ENCODE measurements around the gene CRP.

The CRP gene

DNA sequence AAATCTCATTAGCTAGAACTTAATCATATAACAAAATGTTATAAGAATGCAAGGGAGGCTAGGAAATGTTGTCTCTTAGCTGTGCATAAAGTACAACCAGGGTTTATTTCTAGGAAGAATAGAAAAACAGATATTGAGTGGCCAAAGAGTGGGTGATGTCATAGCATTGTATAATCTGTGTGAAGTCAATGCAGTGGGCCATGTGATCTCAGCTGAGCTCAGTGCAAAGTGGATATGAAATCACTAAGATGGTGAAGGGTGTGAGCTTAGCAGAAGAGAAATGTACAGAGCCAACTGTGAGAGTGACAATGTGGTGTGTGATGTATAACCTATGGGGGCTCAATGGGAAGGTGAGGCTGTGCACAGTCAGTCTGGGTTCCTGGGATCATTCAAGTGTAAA is 36.6 kb upstream of the CRP start:
- TF ChIP-seq, protein P1, sequence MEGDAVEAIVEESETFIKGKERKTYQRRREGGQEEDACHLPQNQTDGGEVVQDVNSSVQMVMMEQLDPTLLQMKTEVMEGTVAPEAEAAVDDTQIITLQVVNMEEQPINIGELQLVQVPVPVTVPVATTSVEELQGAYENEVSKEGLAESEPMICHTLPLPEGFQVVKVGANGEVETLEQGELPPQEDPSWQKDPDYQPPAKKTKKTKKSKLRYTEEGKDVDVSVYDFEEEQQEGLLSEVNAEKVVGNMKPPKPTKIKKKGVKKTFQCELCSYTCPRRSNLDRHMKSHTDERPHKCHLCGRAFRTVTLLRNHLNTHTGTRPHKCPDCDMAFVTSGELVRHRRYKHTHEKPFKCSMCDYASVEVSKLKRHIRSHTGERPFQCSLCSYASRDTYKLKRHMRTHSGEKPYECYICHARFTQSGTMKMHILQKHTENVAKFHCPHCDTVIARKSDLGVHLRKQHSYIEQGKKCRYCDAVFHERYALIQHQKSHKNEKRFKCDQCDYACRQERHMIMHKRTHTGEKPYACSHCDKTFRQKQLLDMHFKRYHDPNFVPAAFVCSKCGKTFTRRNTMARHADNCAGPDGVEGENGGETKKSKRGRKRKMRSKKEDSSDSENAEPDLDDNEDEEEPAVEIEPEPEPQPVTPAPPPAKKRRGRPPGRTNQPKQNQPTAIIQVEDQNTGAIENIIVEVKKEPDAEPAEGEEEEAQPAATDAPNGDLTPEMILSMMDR (conservative IDR thresholded peaks at IDR 0.05; ENCODE audit: low read length): no peak
- TF ChIP-seq EZH2phosphoT487 (IDR thresholded peaks at IDR 0.05; ENCODE audit: borderline replicate concordance): no peak
- no peaks in the 10 kb centered on the region for H3K27me3 ChIP-seq (ENCODE audit: insufficient read depth, low read length, poor library complexity, severe bottlenecking)
- H3K79me2 ChIP-seq (ENCODE audit: insufficient read depth, low read length): no peaks in the 10 kb centered on the region
- H3K9me3 ChIP-seq (ENCODE audit: insufficient read depth, low read depth, low read length): no peaks in the 10 kb centered on the region
- no peak overlapping the region for H2AFZ ChIP-seq (ENCODE audit: low read length)
- H4K20me1 ChIP-seq (ENCODE audit: insufficient read depth, low read length, poor library complexity, severe bottlenecking): no peaks in the 10 kb centered on the region
- H3K9ac ChIP-seq (ENCODE audit: low read depth, low read length, poor library complexity, severe bottlenecking): no peak overlapping the region
- H3K4me2 ChIP-seq (ENCODE audit: low read depth, low read length, poor library complexity, severe bottlenecking): no peak overlapping the region
- H3K9me2 ChIP-seq (replicated peaks; ENCODE audit: low read depth, low read length): no peaks in the 10 kb centered on the region
- no peak overlapping the region for H3K4me3 ChIP-seq (ENCODE audit: low read length, poor library complexity, severe bottlenecking)
- H3K4me1 ChIP-seq (ENCODE audit: insufficient read depth, low read length, poor library complexity, severe bottlenecking): peaks cover 51% of the 10 kb centered on the region
- H3F3A ChIP-seq (ENCODE audit: low read depth): peaks cover 10% of the 10 kb centered on the region
- no peaks in the 10 kb centered on the region for H3K36me3 ChIP-seq (ENCODE audit: insufficient read depth, low read length)

DNA sequence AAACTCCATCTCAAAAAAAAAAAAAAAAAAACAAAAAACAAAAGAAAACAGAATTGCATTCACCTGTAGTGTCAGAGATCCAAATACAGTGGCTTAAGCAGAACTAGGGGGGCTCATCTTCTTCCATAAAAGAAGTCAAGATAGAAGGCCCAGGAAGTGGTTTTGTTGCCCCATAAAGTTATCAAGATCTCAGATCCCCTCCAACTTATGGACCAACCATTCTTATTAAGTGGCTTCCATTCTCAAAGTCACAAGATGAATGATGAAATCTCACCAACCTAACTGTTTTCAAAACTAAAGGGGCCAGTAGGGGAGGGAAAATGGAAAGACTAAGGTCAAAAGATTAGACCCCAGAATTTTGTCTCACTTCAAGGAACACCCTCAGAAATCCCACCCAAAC is 36.2 kb upstream of the CRP start:
- H3K36me3 ChIP-seq (ENCODE audit: insufficient read depth, low read length): no peaks in the 10 kb centered on the region
- no peak overlapping the region for H3K9ac ChIP-seq (ENCODE audit: low read depth, low read length, poor library complexity, severe bottlenecking)
- TF ChIP-seq, protein P1 (conservative IDR thresholded peaks at IDR 0.05; ENCODE audit: low read length): no peak
- TF ChIP-seq EZH2phosphoT487 (IDR thresholded peaks at IDR 0.05; ENCODE audit: borderline replicate concordance): no peak
- H3K27me3 ChIP-seq (ENCODE audit: insufficient read depth, low read length, poor library complexity, severe bottlenecking): no peaks in the 10 kb centered on the region
- H3F3A ChIP-seq (ENCODE audit: low read depth): peaks cover 11% of the 10 kb centered on the region
- peaks cover 51% of the 10 kb centered on the region for H3K4me1 ChIP-seq (ENCODE audit: insufficient read depth, low read length, poor library complexity, severe bottlenecking)
- H3K79me2 ChIP-seq (ENCODE audit: insufficient read depth, low read length): no peaks in the 10 kb centered on the region
- H2AFZ ChIP-seq (ENCODE audit: low read length): no peak overlapping the region
- no peak overlapping the region for H3K4me3 ChIP-seq (ENCODE audit: low read length, poor library complexity, severe bottlenecking)
- H3K9me3 ChIP-seq (ENCODE audit: insufficient read depth, low read depth, low read length): no peaks in the 10 kb centered on the region
- H3K9me2 ChIP-seq (replicated peaks; ENCODE audit: low read depth, low read length): no peaks in the 10 kb centered on the region
- no peak overlapping the region for H3K4me2 ChIP-seq (ENCODE audit: low read depth, low read length, poor library complexity, severe bottlenecking)
- H4K20me1 ChIP-seq (ENCODE audit: insufficient read depth, low read length, poor library complexity, severe bottlenecking): no peaks in the 10 kb centered on the region

DNA sequence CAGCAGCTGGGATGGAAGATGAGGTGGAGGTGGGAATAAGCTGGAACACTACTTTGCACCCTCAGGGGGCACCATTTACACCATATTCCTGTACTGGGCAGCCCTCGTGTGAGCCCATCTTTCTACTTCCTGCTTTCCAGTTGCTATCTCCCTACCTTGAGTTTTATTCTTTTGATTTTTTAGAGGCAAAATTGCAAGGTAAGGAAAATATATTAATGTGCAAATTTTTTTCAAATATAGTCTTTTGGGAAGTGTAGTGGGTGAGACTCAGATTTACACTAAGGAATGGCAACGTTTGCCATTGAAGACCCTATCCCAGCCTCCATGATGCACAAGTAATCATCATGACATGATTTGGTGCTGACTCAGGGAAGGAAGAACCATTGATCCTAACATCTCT is 35.2 kb upstream of the CRP start:
- Histone ChIP-seq H3K4me3 (ENCODE audit: low read length, poor library complexity, severe bottlenecking) (no peak overlapping the region), H3K9ac (ENCODE audit: low read depth, low read length, poor library complexity, severe bottlenecking) (no peak overlapping the region), H3K9me2 (replicated peaks; ENCODE audit: low read depth, low read length) (no peaks in the 10 kb centered on the region), H3K79me2 (ENCODE audit: insufficient read depth, low read length) (no peaks in the 10 kb centered on the region), H4K20me1 (ENCODE audit: insufficient read depth, low read length, poor library complexity, severe bottlenecking) (no peaks in the 10 kb centered on the region), H3K4me2 (ENCODE audit: low read depth, low read length, poor library complexity, severe bottlenecking) (no peak overlapping the region), H2AFZ (ENCODE audit: low read length) (no peak overlapping the region), H3K9me3 (ENCODE audit: insufficient read depth, low read depth, low read length) (no peaks in the 10 kb centered on the region), H3K4me1 (ENCODE audit: insufficient read depth, low read length, poor library complexity, severe bottlenecking) (peaks cover 54% of the 10 kb centered on the region), H3K27me3 (ENCODE audit: insufficient read depth, low read length, poor library complexity, severe bottlenecking) (no peaks in the 10 kb centered on the region), H3K36me3 (ENCODE audit: insufficient read depth, low read length) (no peaks in the 10 kb centered on the region), H3F3A (ENCODE audit: low read depth) (peaks cover 11% of the 10 kb centered on the region)
- TF ChIP-seq, protein P1 (conservative IDR thresholded peaks at IDR 0.05; ENCODE audit: low read length): 0 out of 2 replicates have a peak, but pooled peaks have one; percentile 13
- no peak for TF ChIP-seq EZH2phosphoT487 (IDR thresholded peaks at IDR 0.05; ENCODE audit: borderline replicate concordance)

Measured in Loucy (cell line).